ENCODE measurements around the gene KRT6C.

DNA sequence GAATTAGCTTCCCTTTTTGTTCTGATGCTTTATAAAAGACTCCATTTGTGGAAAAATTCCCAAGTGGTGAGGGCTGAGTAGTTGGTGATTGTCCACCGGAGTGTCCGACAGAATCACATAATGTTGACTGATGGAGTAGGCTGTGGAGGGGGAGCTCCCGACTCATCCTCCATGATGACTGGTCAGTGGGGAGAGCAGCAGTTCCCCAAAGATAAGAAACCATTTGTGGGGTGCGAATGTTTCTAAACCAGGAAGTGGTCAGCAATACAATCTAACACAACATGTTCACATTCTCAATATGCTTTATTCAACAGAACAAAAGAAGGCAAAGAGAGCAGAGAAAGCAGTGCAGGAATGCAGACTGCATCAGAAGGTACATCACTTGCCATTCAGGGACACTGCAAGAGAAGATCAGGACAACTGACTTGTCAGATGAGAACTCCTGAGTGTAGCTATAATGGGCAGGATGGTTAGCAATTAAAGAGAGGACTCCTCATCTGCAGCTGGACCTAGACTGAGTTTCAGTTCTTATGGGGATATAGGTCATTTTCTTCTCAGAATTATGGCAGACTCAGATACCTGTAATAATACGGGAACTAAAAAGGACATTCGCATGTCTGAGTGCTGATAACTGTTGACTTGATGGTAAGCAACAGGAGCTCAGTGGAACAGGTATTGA lies 27.1 kb downstream of the KRT6C start:
- TF ChIP-seq CTCF (IDR thresholded peaks at IDR 0.05; ENCODE audit: low read depth, low read length): no peak
- TF ChIP-seq EZH2phosphoT487 (IDR thresholded peaks at IDR 0.05; ENCODE audit: low read depth): no peak

All from OCI-LY3 (cell line).